GM06990 (cell line): ENCODE results near the gene POLR3F.

Experiments
- DNase-seq: peaks from one replicate; pipeline ENCODE4 v3.0.0-alpha.2; 2011; ENCODE audit not compliant: insufficient read length; ENCODE audit errors: extremely low read depth
- H3K27me3 ChIP-seq: replicated peaks from 2 replicates; pipeline ENCODE4 v1.6.0; 2011; ENCODE audit warnings: low read length; ENCODE audit not compliant: control insufficient read depth, insufficient read depth
- H3K36me3 ChIP-seq: 2 replicates; pipeline ENCODE4 v1.5.1; 2011; ENCODE audit warnings: low read length; ENCODE audit not compliant: control insufficient read depth, insufficient read depth
- H3K4me3 ChIP-seq: replicated peaks from 2 replicates; pipeline ENCODE4 v1.5.1; 2011; ENCODE audit warnings: low read depth, mild to moderate bottlenecking, control low read depth, low read length
- TF ChIP-seq, protein P1 (sequence below): IDR thresholded peaks from 2 replicates; pipeline ENCODE4 v1.5.1; 2011; ENCODE audit warnings: low read length, control low read depth, mild to moderate bottlenecking, inconsistent platforms; ENCODE audit not compliant: insufficient read depth, poor library complexity, severe bottlenecking

Gene POLR3F

DNA sequence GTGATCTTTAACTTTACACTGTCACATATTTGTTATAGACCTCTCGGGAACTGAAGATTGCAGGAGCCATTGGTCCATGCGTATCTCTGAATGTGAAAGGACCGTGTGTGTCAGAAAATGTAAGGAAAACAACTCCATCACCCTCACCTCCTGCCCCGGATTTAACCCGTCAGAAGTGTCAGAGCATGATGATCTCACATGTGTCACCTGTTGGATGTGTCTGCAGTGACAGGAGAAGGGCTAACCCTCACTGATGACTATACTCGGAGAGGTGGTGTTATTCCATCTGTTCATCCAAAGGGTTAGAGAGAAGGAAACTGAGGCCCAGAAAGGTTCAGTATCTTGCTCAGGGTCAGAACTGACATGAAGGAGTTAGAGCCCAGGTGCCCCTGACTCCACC lies 65.4 kb downstream of the POLR3F start:
- Histone ChIP-seq H3K27me3 (no peaks in the 10 kb centered on the region), H3K36me3 (peaks cover 29% of the 10 kb centered on the region), H3K4me3 (no peak overlapping the region)
- TF ChIP-seq, protein P1, sequence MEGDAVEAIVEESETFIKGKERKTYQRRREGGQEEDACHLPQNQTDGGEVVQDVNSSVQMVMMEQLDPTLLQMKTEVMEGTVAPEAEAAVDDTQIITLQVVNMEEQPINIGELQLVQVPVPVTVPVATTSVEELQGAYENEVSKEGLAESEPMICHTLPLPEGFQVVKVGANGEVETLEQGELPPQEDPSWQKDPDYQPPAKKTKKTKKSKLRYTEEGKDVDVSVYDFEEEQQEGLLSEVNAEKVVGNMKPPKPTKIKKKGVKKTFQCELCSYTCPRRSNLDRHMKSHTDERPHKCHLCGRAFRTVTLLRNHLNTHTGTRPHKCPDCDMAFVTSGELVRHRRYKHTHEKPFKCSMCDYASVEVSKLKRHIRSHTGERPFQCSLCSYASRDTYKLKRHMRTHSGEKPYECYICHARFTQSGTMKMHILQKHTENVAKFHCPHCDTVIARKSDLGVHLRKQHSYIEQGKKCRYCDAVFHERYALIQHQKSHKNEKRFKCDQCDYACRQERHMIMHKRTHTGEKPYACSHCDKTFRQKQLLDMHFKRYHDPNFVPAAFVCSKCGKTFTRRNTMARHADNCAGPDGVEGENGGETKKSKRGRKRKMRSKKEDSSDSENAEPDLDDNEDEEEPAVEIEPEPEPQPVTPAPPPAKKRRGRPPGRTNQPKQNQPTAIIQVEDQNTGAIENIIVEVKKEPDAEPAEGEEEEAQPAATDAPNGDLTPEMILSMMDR: no peak
- DNase-seq: no peak

DNA sequence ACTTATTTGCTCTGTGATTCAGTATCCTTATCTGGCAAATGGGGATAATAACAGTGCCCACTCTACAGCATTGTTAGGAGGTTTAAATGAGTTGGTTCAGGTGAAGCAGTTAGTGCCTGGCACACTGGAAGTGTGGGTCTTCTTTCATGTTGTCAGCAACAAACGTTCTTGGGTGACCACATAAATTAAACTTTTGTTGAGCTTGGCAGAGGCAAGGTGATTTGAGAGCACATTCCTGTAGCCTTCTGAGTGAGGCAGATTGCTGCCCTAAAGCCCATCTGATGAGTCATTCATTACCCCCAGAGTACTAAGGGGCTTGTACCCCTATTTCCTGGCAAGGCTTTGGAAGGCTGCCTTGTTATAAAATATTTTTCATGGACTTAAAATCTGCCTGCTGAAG lies 66.3 kb downstream of the POLR3F start:
- H3K27me3 ChIP-seq: no peaks in the 10 kb centered on the region
- DNase-seq: no peak
- TF ChIP-seq, protein P1: no peak
- H3K36me3 ChIP-seq: peaks cover 29% of the 10 kb centered on the region
- H3K4me3 ChIP-seq: no peak overlapping the region

DNA sequence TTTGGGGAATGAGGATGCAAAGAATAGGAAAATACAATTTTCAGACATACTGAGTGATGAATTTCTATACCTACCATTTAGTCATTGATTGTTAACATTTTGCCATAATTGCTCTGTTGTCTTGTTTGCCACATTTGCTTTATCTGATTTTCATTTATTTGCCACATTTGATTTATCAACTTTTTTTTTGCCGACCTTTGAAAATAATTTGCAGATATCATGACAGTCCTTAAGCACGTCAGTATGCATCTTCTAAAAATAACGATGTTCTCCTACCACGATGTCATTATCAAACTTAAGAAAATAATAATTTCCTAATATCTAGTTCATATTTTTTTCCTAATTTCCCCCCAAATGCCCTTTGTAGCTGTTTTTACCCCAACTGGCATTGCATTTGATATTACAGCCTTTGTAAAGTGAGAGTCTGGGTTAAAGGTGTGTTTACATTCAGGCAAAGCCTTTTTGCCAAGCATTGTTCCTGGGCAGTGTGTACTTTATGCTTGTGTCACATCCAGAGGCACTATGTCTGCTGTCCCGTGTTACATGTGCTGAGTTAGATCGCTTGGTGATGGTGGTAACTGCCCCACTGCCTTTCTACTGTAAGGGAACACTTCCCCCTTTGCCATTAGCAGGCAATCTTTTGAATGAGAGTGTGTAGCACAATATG lies 66.9 kb downstream of the POLR3F start:
- DNase-seq: no peak
- H3K4me3 ChIP-seq: no peak overlapping the region
- H3K27me3 ChIP-seq: no peaks in the 10 kb centered on the region
- H3K36me3 ChIP-seq: peaks cover 28% of the 10 kb centered on the region
- TF ChIP-seq, protein P1: no peak
